ENCODE measurements around the gene FXYD4. TPM values are rescaled to one million over a fixed set of nuclear protein-coding genes. Genes with fewer than 3 reads are reported as not detected.

Gene FXYD4
- total and polyA plus RNA-seq, 2 of the 8 experiments (the other 6 are each of a cell fraction or from before 2014, with no cell fraction given): not detected

- Histone ChIP-seq H2BK15ac (ENCODE audit: low read length) (peak overlapping the region; percentile 88; the same call in 1 of the 2 replicates), H3K27me3 (replicated peaks in 1 of 4; ENCODE audit: control insufficient read depth in 3 of 4, extremely low read depth in 1 of 4, insufficient read depth in 3 of 4, low read length in 3 of 4) (no peaks in the 10 kb centered on the region), H3K79me2 (ENCODE audit: control insufficient read depth in 1 of 2, insufficient read depth in 2 of 2, low read length in 2 of 2) (no peaks in the 10 kb centered on the region), H2BK20ac (ENCODE audit: low read length) (peak overlapping the region; percentile 98), H3K56ac (replicated peaks; ENCODE audit: insufficient read length, low read depth, low read length) (no peak overlapping the region), H4K91ac (replicated peaks; ENCODE audit: insufficient read length, low read length) (peak overlapping the region; percentile 29), H3K14ac (ENCODE audit: insufficient read length) (no peak overlapping the region), H3K79me1 (ENCODE audit: low read depth, low read length) (no peaks in the 10 kb centered on the region), H3K27ac (ENCODE audit: low read depth, low read length) (no peak overlapping the region), H3K23me2 (ENCODE audit: low read depth, low read length) (no peaks in the 10 kb centered on the region), H3K4me2 (ENCODE audit: insufficient read depth in 1 of 2, low read depth in 2 of 2, low read length in 2 of 2) (no peak overlapping the region), H4K20me1 (replicated peaks in 1 of 2; ENCODE audit: control insufficient read depth in 1 of 2, insufficient read depth in 2 of 2, low read length in 2 of 2) (no peaks in the 10 kb centered on the region), H2AFZ (ENCODE audit: low read length) (no peak overlapping the region), H3K23ac (ENCODE audit: insufficient read length) (no peak overlapping the region), H3K9ac (replicated peaks in 1 of 4; ENCODE audit: extremely low read depth in 1 of 4, low read depth in 3 of 4, low read length in 3 of 4) (no peak overlapping the region), H3K18ac (ENCODE audit: extremely low read depth, low read length) (peak overlapping the region; percentile 24), H3K9me3 (ENCODE audit: insufficient read depth in 2 of 2, low read depth in 1 of 2, low read length in 1 of 2) (no peaks in the 10 kb centered on the region), H4K5ac (ENCODE audit: insufficient read length, low read depth, low read length) (no peak overlapping the region), H3K4me3 (ENCODE audit: extremely low read depth in 1 of 4, insufficient read depth in 2 of 4, low read depth in 3 of 4, low read length in 4 of 4) (no peak overlapping the region), H2BK5ac (ENCODE audit: low read depth, low read length) (0 out of 2 replicates have a peak overlapping the region, but pooled peaks have one; percentile 49), H2AK5ac (ENCODE audit: low read depth, low read length) (0 out of 2 replicates have a peak overlapping the region, but pooled peaks have one; percentile 91), H3K36me3 (ENCODE audit: control insufficient read depth in 2 of 4, insufficient read depth in 4 of 4, low read length in 3 of 4) (no peaks in the 10 kb centered on the region), H3K4ac (replicated peaks; ENCODE audit: insufficient read length, low read depth, low read length) (no peak overlapping the region), H4K8ac (ENCODE audit: extremely low read depth, insufficient read depth, low read length) (no peak overlapping the region; the same call in 1 of the 2 replicates), H2BK120ac (replicated peaks; ENCODE audit: low read depth, low read length) (no peak overlapping the region), H2BK12ac (ENCODE audit: low read depth, low read length) (peak overlapping the region; percentile 71; the same call in 1 of the 2 replicates), H3K4me1 (replicated peaks in 1 of 4; ENCODE audit: control insufficient read depth in 3 of 4, insufficient read depth in 4 of 4, low read length in 3 of 4) (peaks cover 4 to 11% (median 7%) of the 10 kb centered on the region in 4 experiments)
- 81% methylated on average over 11 of the region's 11 CpGs; no CpG with 5 or more reads in 1 of the 2 experiments for WGBS, 2 experiments (ENCODE audit: extremely low coverage in 1 of 2, insufficient coverage in 1 of 2, insufficient read length in 1 of 2, insufficient replicate concordance in 2 of 2, low coverage in 1 of 2, low lambda C conversion rate in 2 of 2, missing lambda C conversion rate in 1 of 2)
- DNase-seq (ENCODE audit: low read depth in 1 of 2, low spot score in 2 of 2) (no peak), FAIRE-seq (no peak)
- POLR2A ChIA-PET (ENCODE audit: partially characterized antibody): interaction anchor here (1.1 kb wide), 1 partner anchor 17 kb away, joined by 3 read pairs; no protein-coding TSS in a partner anchor
- CTCF ChIA-PET (ENCODE audit: partially characterized antibody): interaction anchor here (1.0 to 3.2 kb wide), 11 partner anchors 9 to 118 kb away, joined by 3 to 17 read pairs (median 4); no protein-coding TSS in a partner anchor
- TF ChIP-seq ATF3 (IDR thresholded peaks at IDR 0.05; ENCODE audit: insufficient read depth, low read depth, low read length) (no peak), TAF1 (IDR thresholded peaks at IDR 0.05; ENCODE audit: low read depth, low read length) (no peak), TEAD4 (IDR thresholded peaks at IDR 0.05; ENCODE audit: low read depth, low read length) (no peak), NANOG (IDR thresholded peaks at IDR 0.05; ENCODE audit: insufficient read depth, low read depth, low read length, poor library complexity, severe bottlenecking) (no peak), E2F6 (IDR thresholded peaks at IDR 0.05) (no peak), ASH2L (IDR thresholded peaks at IDR 0.05; ENCODE audit: low read length) (no peak), USF2 (IDR thresholded peaks at IDR 0.05; ENCODE audit: low read length) (no peak), SIRT6 (IDR thresholded peaks at IDR 0.05; ENCODE audit: low read length) (no peak), BRCA1 (IDR thresholded peaks at IDR 0.05; ENCODE audit: low read depth, low read length) (no peak), RXRA (IDR thresholded peaks at IDR 0.05; ENCODE audit: insufficient read depth, low read depth, low read length) (no peak), YY1 (IDR thresholded peaks at IDR 0.05; ENCODE audit: low read depth, low read length) (no peak), RBBP5 (IDR thresholded peaks at IDR 0.05; ENCODE audit: borderline replicate concordance, low read depth, low read length) (no peak)
Observed at GRCh38 chr10:43339136-43339535, 32.3 kb upstream of the FXYD4 start.

All from H1 (cell line).